GM12878 (cell line): ENCODE data around the gene TYRO3.

ENCODE experiments used
- CHD1 ChIP-seq: IDR thresholded peaks from 2 replicates; pipeline ENCODE4 v1.6.1; 2012; ENCODE audit warnings: low read depth, low read length, improper control_type of control experiment
- CHD2 ChIP-seq: IDR thresholded peaks from 2 replicates; pipeline ENCODE4 v1.6.1; 2011; ENCODE audit warnings: low read depth, low read length, improper control_type of control experiment, borderline replicate concordance
- MXI1 ChIP-seq: fragments of 150-350 bp; IDR thresholded peaks from 2 replicates; pipeline ENCODE4 v1.6.1; 2011; ENCODE audit warnings: low read depth, mild to moderate bottlenecking, inconsistent platforms, low read length, improper control_type of control experiment
- NR2C2 ChIP-seq: IDR thresholded peaks from 2 replicates; pipeline ENCODE4 v1.6.1; 2011; ENCODE audit warnings: borderline replicate concordance, low read depth; ENCODE audit not compliant: control insufficient read depth, insufficient read length
- POLR2A ChIP-seq: IDR thresholded peaks from 2 replicates; pipeline ENCODE4 v1.6.1; 2011; ENCODE audit warnings: low read depth, mild to moderate bottlenecking, low read length
- RAD21 ChIP-seq: IDR thresholded peaks from 2 replicates; pipeline ENCODE4 v1.6.1; 2011; ENCODE audit warnings: mild to moderate bottlenecking, low read depth, low read length, moderate library complexity; ENCODE audit not compliant: insufficient read depth
- TAF1 ChIP-seq: IDR thresholded peaks from 2 replicates; pipeline ENCODE4 v1.6.1; 2011; ENCODE audit warnings: mild to moderate bottlenecking, low read depth, low read length, borderline replicate concordance
- YBX1 ChIP-seq: fragments of 450-650 bp; IDR thresholded peaks from 2 replicates; pipeline ENCODE4 v1.6.1; 2016; ENCODE audit warnings: antibody characterized with exemption
- ZNF384 ChIP-seq: IDR thresholded peaks from 2 replicates; pipeline ENCODE4 v1.6.1; 2012; ENCODE audit warnings: low read depth, mild to moderate bottlenecking, low read length, improper control_type of control experiment, borderline replicate concordance
- TF ChIP-seq, protein P1 (sequence below), 3 experiments: IDR thresholded peaks in 2 of 3; conservative IDR thresholded peaks in 1 of 3; 2 replicates each; pipeline ENCODE4 v1.5.1; 2011; ENCODE audit warnings: low read depth in 3 of 3, low read length in 3 of 3, mild to moderate bottlenecking in 3 of 3, control low read depth in 2 of 3, moderate library complexity in 2 of 3, inconsistent platforms in 1 of 3, mixed read lengths in 1 of 3; ENCODE audit not compliant: control insufficient read depth in 2 of 3, insufficient read depth in 1 of 3; ENCODE audit errors: extremely low read depth in 1 of 3

DNA sequence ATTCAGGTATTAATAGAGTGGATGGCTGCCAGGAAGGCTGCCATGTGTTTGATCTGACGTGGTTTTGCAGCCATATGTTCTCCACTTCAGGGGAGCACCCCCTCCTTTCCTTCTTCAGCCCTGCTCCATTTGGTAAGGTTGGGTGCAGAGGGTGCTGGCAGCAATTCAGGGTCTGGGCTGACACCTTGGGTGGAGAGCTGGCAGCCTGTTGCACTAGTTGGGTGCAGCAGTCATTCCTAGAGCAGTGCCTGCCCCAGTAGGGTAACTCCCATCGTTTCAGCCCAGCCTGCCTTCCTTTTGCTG lies 1.5 kb downstream of the TYRO3 start:
- TF ChIP-seq POLR2A: no peak
- TF ChIP-seq, protein P1, sequence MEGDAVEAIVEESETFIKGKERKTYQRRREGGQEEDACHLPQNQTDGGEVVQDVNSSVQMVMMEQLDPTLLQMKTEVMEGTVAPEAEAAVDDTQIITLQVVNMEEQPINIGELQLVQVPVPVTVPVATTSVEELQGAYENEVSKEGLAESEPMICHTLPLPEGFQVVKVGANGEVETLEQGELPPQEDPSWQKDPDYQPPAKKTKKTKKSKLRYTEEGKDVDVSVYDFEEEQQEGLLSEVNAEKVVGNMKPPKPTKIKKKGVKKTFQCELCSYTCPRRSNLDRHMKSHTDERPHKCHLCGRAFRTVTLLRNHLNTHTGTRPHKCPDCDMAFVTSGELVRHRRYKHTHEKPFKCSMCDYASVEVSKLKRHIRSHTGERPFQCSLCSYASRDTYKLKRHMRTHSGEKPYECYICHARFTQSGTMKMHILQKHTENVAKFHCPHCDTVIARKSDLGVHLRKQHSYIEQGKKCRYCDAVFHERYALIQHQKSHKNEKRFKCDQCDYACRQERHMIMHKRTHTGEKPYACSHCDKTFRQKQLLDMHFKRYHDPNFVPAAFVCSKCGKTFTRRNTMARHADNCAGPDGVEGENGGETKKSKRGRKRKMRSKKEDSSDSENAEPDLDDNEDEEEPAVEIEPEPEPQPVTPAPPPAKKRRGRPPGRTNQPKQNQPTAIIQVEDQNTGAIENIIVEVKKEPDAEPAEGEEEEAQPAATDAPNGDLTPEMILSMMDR (IDR thresholded peaks at IDR 0.05 in 2 of 3, conservative IDR thresholded peaks at IDR 0.05 in 1 of 3; ENCODE audit: control insufficient read depth in 2 of 3, extremely low read depth in 1 of 3, insufficient read depth in 1 of 3, low read depth in 3 of 3, low read length in 3 of 3): no peak
- TF ChIP-seq RAD21: no peak
- no peak for TF ChIP-seq YBX1
- TF ChIP-seq NR2C2: no peak
- no peak for TF ChIP-seq CHD2
- TF ChIP-seq TAF1: no peak
- no peak for TF ChIP-seq MXI1
- no peak for TF ChIP-seq ZNF384
- TF ChIP-seq CHD1: no peak
